H1 (cell line): ENCODE measurements around the gene RCC2. TPM values are rescaled to one million over a fixed set of nuclear protein-coding genes. Genes with fewer than 3 reads are reported as not detected.

Experiments
- EP300 ChIP-seq, 2 experiments: IDR thresholded peaks; 1 replicate in 1 of 2; 2 replicates in 1 of 2; pipeline ENCODE4 v1.6.1; 2011 to 2012; ENCODE audit warnings: low read depth in 2 of 2, low read length in 2 of 2, mild to moderate bottlenecking in 2 of 2, borderline replicate concordance in 1 of 2, inconsistent platforms in 1 of 2, moderate library complexity in 1 of 2
- JUN ChIP-seq: IDR thresholded peaks from 2 replicates; pipeline ENCODE4 v1.6.1; 2011; ENCODE audit warnings: low read depth, mild to moderate bottlenecking, improper control_type of control experiment, low read length
- POLR2AphosphoS5 ChIP-seq: IDR thresholded peaks from 2 replicates; pipeline ENCODE4 v1.6.1; 2011; ENCODE audit warnings: low read depth, low read length
- RNF2 ChIP-seq: fragments of 200-900, 300-1000 bp; sonication (generic); IDR thresholded peaks from 2 replicates; pipeline ENCODE4 v1.7.1; 2016; ENCODE audit warnings: borderline replicate concordance, low read depth, mild to moderate bottlenecking, antibody characterized with exemption, low read length; ENCODE audit not compliant: poor library complexity, severe bottlenecking; ENCODE audit errors: missing control alignments
- SIN3A ChIP-seq, 2 experiments: IDR thresholded peaks in 1 of 2; conservative IDR thresholded peaks in 1 of 2; 2 replicates each; pipeline ENCODE4 v1.6.1; 2011 to 2012; ENCODE audit warnings: low read length in 2 of 2, improper control_type of control experiment in 1 of 2, low read depth in 1 of 2, mild to moderate bottlenecking in 1 of 2
- SIRT6 ChIP-seq: IDR thresholded peaks from one replicate; pipeline ENCODE4 v1.7.1; 2012; ENCODE audit warnings: low read length, inconsistent platforms
- SP1 ChIP-seq: IDR thresholded peaks from 2 replicates; pipeline ENCODE4 v1.6.1; 2011; ENCODE audit warnings: low read depth, low read length
- polyA plus RNA-seq, 7 experiments: library from polyadenylated mRNA; depleted of rRNA in 3 of 7; stranded (reverse) in 5 of 7; unstranded in 2 of 7; fragments of >200 nt in 5 of 7; fragments of 200-250 nt in 2 of 7; gene quantifications; 1 replicate in 5 of 7; 2 replicates in 1 of 7; 4 replicates in 1 of 7; pipeline versions ENCODE4 v1.2.1 to v1.2.3, GENCODE V29; 2011 to 2013; ENCODE audit warnings: missing spikeins in 2 of 7, mixed read lengths in 2 of 7
- total RNA-seq: library from RNA; stranded (reverse); fragmentation: NEBNext Ultra II Directional; extraction: Animal tissue kit (Norgen Biotek cat#: 25700); gene quantifications from 2 replicates; pipeline ENCODE4 v1.2.1, GENCODE V29; 2021

RCC2 gene
- total and polyA plus RNA-seq, 2 of the 8 experiments (the other 6 are each of a cell fraction or from before 2014, with no cell fraction given) = 229 to 455 TPM

DNA sequence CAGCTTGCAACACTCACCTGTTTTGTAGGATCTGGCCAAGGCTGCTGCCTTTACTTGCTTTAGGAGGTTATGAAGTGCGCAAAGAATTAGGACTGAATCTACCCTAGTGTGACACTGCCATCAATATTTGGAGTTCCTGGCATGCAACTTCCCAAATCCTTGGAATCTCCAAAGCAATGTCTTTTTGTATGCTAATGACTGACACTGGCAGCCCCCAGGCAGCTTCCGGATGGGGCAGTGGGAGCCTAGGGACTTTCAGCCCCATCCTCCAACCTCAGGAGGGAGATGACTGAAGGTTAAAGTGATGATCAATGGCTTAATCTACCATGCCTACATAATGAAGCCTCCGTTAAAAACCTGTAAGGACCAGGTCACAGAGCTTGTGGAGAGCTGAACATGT lies 5.5 kb downstream of the RCC2 start (continued):
- TF ChIP-seq EP300 (IDR thresholded peaks at IDR 0.05; ENCODE audit: borderline replicate concordance in 1 of 2, low read depth in 2 of 2, low read length in 2 of 2) (no peak), SIN3A (conservative IDR thresholded peaks at IDR 0.05 in 1 of 2, IDR thresholded peaks at IDR 0.05 in 1 of 2; ENCODE audit: low read depth in 1 of 2, low read length in 2 of 2) (peak in 1 of 2 experiments; percentile 50; a peak in 1 of 4 replicates), SP1 (peak; percentile 19; the same call in 1 of the 2 replicates), SIRT6 (no peak), RNF2 (no peak), POLR2AphosphoS5 (peak; percentile 66), JUN (no peak)
